Choroid plexus epithelial cell (primary cell): ENCODE results near the gene SCAF1.
"Not testable (repeated sequence)": the region's sequence is repeated elsewhere in the genome, so short reads cannot be mapped to it uniquely, and the experiment has no call there.

ENCODE experiments used
- DNase-seq: peaks from one replicate; pipeline ENCODE4 v3.0.0-alpha.2; 2010; ENCODE audit warnings: low read depth
- H3K4me3 ChIP-seq: 2 replicates; pipeline ENCODE4 v1.5.1; 2011; ENCODE audit warnings: low read depth, mild to moderate bottlenecking, control low read depth, low read length, moderate library complexity
- TF ChIP-seq, protein P1 (sequence below): conservative IDR thresholded peaks from 2 replicates; pipeline ENCODE4 v1.5.1; 2011; ENCODE audit warnings: low read depth, mild to moderate bottlenecking, control low read depth, inconsistent platforms, low read length, moderate library complexity

SCAF1 gene

DNA sequence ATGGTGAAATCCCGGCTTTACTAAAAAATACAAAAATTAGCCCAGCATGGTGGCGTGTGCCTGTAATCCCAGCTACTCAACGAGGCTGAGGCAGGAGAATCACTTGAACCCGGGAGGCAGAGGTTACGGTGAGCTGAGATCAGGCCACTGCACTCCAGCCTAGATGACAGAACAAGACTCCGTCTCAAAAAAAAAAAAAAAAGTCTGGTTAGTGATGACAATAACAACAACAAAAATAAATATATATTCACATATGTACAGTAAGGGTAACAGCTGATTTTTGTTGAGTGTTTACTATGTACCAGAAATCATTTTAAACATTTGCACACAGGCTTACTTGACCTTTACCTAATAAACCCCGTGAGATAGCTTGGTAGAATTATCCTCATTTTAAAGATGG, 25.1 kb upstream of the SCAF1 start:
- H3K4me3 ChIP-seq, result no peak overlapping the region
- TF ChIP-seq, protein P1, sequence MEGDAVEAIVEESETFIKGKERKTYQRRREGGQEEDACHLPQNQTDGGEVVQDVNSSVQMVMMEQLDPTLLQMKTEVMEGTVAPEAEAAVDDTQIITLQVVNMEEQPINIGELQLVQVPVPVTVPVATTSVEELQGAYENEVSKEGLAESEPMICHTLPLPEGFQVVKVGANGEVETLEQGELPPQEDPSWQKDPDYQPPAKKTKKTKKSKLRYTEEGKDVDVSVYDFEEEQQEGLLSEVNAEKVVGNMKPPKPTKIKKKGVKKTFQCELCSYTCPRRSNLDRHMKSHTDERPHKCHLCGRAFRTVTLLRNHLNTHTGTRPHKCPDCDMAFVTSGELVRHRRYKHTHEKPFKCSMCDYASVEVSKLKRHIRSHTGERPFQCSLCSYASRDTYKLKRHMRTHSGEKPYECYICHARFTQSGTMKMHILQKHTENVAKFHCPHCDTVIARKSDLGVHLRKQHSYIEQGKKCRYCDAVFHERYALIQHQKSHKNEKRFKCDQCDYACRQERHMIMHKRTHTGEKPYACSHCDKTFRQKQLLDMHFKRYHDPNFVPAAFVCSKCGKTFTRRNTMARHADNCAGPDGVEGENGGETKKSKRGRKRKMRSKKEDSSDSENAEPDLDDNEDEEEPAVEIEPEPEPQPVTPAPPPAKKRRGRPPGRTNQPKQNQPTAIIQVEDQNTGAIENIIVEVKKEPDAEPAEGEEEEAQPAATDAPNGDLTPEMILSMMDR, result no peak
- DNase-seq, result no peak

DNA sequence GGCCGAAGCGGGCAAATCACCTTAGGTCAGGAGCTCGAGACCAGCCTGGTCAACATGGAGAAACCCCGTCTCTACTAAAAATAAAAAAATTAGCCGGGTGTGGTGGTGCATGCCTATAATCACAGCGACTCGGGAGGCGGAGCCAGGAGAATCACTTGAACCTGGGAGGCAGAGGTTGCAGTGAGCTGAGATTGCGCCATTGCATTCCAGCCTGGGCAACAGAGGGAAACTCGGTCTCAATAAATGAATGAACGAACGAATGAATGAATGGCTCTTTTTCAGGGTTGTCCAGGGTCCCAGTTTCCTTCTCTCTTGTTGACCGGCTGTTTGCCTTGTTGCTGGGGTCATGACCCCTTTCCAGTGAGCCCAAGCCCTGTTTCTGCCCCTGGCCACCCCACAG, 24.1 kb upstream of the SCAF1 start:
- not testable (repeated sequence) for DNase-seq

GRCh38 chr19:49624967-49625910, 16.8 kb upstream of the SCAF1 start:
- TF ChIP-seq, protein P1, result no peak
- DNase-seq, result no peak
- H3K4me3 ChIP-seq, result no peak overlapping the region

More for the DNA sequence above, 24.1 kb upstream of the SCAF1 start:
- H3K4me3 ChIP-seq, result not testable (repeated sequence)

- no peak for DNase-seq
- TF ChIP-seq, protein P1, result no peak
- H3K4me3 ChIP-seq, result no peak overlapping the region
These were observed 15.8 kb upstream of the SCAF1 start for GRCh38 chr19:49626226-49626625.

DNA sequence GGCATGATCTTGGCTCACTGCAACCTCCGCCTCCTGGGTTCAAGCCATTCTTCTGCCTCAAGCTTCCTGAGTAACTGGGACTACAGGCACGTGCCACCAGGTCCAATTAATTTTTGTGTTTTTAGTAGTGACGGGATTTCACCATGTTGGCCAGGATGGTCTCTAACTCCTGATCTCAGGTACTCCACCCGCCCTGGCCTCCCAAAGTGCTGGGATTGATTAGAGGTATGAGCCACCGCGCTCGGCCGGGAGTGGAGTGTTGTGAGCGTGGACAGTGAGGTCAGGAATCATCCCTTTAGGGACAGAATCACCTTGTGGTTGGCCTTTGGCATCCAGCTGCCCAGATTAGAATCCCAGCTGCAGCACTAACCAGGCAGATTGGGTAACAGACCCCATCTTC, 12.3 kb upstream of the SCAF1 start:
- TF ChIP-seq, protein P1, result no peak
- no peak for DNase-seq
- no peak overlapping the region for H3K4me3 ChIP-seq

DNA sequence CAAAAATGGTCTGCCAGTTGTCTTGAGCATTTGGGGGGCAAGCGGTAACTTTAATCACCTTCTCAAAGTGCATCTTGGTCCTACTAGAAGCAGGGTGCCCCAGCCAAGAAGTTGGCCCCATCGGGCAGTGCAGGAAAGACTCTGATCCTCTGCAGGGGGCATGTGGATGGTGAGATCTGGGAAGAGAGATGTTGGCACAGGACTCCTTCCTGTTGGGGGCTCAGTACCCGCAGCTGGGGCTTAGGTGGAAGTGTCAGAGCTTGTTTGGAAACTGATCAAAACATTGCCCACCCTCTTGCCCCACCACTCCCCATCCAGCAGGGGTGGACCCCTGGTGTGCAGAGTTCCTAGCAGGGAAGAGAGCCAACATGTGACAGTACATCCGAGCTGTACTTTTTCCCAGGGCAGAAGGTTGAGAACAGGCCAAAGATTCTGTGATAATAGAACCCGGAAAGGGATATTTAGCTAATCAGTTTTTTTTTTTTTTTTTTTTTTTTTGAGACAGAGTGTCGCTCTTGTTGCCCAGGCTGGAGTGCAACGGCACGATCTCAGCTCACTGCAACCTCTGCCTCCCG, 10.9 kb upstream of the SCAF1 start:
- TF ChIP-seq, protein P1, result no peak
- H3K4me3 ChIP-seq, result no peak overlapping the region

DNA sequence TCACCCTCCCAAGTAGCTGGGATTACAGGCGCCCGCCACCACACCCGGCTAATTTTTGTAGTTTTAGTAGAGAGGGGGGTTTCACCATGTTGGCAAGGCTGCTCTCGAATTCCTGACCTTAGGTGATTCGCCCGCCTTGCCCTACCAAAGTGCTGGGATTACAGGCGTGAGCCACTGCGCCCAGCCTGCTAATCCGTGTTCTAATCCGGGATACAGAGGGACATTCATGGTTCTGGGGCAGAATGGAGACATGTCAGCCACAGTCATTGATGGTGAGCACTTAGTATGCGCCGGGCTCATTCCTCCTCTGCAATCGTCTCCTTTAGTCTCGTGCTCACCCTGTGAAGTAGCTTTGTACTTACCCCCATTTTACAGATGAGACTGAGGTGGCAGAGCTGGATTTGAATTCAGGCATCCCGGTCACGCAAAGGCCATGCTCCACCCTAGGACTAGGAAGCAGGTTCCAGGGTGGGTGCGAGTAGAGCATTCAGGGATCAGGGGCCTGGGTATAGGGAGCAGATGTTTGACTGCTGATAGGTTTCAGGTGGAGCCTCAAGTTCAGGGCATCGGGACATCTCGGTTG, 10.3 kb upstream of the SCAF1 start:
- no peak overlapping the region for H3K4me3 ChIP-seq
- TF ChIP-seq, protein P1, result no peak
- DNase-seq, result no peak

More for the DNA sequence above, 10.9 kb upstream of the SCAF1 start:
- DNase-seq, result no peak
